KBM-7 (cell line): ENCODE results near the gene FOXO3.
"Not testable (repeated sequence)": the region's sequence is repeated elsewhere in the genome, so short reads cannot be mapped to it uniquely, and the experiment has no call there.

Experiments used
- DNase-seq: peaks from one replicate; pipeline ENCODE4 v3.0.0-alpha.2; 2015
- in situ Hi-C: fragments of 300-500 bp; cut with MboI; formaldehyde crosslinking; loops from 2 replicates; pipeline ENCODE4 v1.14.3; 2020; ENCODE audit warnings: low sequenced_read_pairs, low pct_unique_long_range_greater_than_20kb, mixed read lengths

The FOXO3 gene

DNA sequence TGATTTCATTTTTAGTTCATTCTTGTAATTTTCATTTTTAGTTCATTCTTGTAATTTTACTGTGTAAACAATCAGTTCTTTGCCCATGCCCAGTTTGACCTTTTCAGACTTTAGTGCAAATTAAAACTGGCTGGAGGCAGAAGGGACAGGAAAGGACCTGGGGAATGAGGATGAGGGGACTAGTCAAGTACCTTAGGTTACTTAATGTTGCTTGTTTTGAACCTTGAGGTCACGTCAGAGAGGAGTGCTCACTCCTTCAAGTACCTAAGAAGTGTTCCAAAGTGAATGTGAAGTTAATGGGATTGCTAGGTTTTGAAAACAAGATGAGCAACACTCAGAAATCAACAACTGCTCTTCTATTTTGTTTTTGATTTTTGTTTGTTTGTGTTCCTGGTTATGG, 82.5 kb downstream of the FOXO3 start:
- in situ Hi-C loops = no loop called here
- DNase-seq = no peak

DNA sequence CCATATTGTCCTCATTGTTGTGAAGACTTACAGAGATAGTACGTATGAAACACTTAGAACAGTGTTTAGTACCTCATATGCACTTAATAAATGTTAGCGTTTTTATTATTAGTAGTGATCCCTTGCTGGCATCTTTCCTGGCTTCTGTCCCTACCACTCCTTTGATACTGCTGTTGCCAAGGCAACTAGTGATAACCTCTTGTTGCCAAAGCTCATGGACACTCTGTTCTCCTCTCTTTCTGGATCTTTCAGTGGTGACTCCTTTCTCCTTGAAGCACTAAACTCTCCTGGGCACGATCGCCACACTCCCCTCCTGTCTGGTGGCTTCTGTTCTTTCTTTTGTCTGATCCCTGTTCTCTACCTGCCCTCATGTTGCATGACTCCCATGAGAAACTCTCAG, 83.5 kb downstream of the FOXO3 start:
- DNase-seq = no peak
- in situ Hi-C loops = no loop called here

DNA sequence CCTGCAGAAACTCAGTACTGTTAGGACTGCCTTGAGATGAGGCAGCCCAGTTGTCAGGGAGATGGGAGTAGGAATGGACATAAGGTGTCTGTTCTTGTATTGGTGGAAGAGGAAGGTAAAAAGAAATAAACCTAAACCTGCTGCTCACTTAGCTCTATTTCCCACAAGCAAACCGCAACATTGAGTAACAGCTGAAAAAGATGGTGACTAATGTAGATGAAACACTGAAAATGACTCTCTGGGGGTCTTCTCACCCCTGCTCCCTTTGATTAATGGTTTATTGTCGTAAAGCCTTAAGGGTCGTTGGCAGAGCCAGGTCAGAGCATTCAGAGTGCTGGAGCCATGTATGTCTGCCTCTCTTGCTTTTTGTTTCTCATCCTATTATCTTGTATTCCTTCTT, 87.5 kb downstream of the FOXO3 start:
- in situ Hi-C loops = no loop called here
- no peak for DNase-seq

DNA sequence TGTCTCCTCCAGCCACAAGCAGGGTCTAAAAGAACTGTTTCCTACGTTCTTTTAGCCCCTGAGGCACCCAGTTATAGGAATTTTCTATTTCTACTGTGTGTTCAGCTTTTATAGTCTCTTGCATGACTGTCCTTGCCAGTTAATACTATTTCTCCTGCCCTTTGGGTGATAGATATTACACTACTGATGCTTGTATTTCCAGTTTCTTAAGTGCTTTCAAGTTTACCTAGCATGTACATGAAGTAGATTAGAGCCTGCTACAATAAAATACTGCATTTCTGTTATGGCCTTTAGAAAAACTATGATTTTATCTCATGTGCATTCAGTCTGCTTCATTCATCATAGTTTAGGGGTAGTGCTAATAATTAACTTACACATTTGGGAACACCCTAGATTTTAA, 89.6 kb downstream of the FOXO3 start:
- in situ Hi-C loops = no loop called here
- DNase-seq = no peak

DNA sequence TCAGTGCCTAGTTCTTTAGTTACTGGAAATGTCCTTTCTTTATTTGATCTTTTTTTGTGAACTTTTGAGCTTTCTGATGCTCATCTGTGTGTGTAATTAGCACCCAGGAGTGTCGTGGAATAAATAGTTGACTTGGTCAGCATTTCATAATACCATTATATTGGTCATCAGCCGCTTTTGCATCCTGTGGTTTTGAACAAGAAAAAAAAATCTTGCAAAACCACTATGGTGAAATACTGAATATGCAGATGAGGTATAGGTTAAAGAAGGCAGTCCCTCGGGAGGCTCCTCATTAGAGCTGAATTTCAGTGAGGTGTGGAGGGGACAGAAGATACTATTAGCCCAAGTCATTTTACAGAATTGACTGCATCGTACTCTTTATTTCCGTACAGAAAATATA, 90.1 kb downstream of the FOXO3 start:
- in situ Hi-C loops = no loop called here
- DNase-seq = no peak

- in situ Hi-C loops = no loop called here
- no peak for DNase-seq
Measured at GRCh38 chr6:108651340-108652227, 90.9 kb downstream of the FOXO3 start.

GRCh38 chr6:108652375-108652774, 91.7 kb downstream of the FOXO3 start:
- in situ Hi-C loops = no loop called here

GRCh38 chr6:108653949-108654348, 93.2 kb downstream of the FOXO3 start:
- in situ Hi-C loops = no loop called here
- no peak for DNase-seq

More at GRCh38 chr6:108652375-108652774, 91.7 kb downstream of the FOXO3 start:
- no peak for DNase-seq

DNA sequence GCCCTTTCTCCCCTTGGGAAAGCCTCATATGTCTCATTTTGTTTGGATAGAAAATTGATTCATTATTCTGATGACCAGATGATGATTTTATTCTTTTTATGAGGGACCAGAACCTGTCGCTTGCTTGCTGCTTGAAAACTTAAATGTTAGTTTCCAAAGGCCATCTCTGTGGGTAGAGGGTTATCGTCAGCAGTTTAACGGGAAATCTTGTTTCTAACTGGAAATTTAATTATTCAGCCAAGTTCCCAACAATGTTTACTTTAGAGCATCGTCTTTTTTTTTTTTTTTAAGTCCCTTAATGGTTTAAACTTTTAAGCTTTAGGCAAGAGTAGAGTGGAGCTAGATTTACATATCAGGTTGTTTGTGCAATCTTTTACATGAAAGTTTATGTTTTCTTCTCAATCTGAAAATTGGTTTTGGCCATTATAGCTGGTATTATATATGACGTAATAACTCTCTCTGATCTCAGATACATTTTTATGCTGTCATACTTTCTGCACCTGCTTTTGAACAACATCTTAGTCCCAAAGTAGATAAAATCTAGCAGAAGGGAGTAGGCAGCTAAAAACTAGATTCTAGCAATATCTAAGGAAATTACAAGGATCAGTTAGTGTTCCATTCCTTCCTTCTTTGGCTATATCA, 93.9 kb downstream of the FOXO3 start:
- in situ Hi-C loops = no loop called here
- DNase-seq = no peak

GRCh38 chr6:108655806-108656651, 95.3 kb downstream of the FOXO3 start:
- no peak for DNase-seq
- in situ Hi-C loops = no loop called here

DNA sequence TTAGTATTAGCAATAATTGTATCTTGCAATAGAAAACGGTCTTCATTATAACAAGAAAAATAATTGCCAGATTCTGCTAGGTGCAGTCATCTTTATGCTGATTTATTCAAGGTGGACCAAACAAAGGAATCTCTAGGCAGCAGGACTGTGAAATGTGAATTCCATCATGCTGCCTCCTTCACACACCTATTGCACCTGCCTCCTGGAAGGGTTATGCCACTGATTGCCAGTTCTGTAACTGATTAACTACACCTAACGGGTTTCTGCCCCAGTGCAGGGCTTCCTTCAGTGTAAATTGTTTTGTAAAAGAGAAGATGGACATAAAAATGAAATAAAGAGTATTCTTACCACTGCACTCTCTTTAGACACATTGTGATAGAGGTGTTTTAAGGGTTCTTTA, 96.1 kb downstream of the FOXO3 start:
- no peak for DNase-seq
- in situ Hi-C loops = no loop called here

DNA sequence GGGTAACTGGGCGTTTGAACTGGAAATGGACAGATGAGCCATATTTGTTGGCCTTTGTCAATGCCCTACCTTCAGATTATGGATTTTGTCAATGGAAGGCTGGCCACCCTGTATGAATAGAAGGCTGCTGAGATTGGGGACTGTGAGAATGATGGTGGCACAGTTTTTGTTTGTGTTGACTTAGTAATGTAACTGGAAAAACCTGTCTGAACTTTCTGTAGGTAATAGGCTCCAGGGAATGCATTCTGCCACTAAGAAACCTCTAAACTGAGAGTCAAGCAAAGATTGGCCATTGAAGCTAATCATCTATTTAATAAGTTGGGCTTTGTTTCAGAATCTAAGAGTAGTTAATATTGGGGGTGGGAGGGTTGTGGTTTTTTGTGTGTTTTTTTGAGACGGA, 97.5 kb downstream of the FOXO3 start:
- in situ Hi-C loops = no loop called here
- no peak for DNase-seq

DNA sequence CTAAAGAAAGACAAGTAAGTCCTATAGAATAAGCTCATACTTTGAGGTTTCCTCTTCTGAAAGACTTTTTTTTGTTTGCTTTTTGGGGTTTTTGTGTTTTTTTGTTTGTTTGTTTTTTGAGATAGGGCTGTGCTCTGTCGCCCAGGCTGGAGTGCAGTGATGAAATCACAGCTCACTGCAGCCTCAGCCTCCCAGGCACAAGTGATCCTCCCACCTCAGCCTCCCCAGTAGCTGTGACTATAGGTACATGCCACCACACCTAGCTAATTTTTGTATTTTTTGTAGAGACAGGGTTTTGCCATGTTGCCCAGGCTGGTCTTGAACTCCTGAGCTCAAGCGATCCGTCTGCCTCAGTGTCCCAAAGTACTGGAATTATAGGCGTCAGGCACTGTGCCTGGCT, 98.1 kb downstream of the FOXO3 start:
- in situ Hi-C loops, DNase-seq: not testable (repeated sequence)

DNA sequence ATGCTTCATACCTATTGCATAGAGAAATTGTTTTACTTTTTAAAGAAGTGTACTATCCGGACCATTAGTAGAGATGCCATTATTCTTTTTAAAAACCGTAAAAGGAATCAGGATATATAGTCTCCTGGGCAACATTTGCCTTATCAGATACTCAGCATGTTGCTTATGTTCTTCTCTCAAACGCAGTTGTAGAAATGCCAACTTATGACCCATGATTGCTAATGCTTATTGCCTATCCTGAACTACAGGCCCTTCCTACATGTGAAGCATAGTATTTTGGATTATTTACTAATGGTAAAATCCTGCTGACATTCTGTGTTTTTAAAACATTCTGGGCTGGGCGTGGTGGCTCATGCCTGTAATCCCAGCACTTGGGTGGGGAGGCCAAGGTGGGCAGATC, 99.5 kb downstream of the FOXO3 start:
- in situ Hi-C loops = no loop called here
- no peak for DNase-seq

GRCh38 chr6:108661430-108661829, 100.7 kb downstream of the FOXO3 start:
- in situ Hi-C loops = no loop called here
- no peak for DNase-seq

DNA sequence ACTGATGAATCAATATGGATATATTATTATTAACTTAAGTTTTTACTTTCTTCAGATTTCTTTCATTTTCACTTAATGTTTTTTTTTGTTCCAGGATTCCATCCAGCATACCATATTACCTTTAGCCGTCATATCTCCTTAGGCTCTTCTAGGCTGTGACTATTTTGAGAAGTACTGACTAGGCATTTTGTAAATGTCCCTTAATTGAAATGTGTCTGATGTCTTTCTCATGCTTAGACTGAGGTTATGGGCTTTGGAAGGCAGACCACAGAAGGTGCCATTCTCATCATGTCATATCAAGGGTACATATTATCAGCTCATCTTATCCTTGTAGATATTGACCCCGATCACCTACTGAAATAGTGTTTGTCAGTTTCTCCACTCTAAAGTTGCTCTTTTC, 101.3 kb downstream of the FOXO3 start:
- DNase-seq = no peak
- in situ Hi-C loops = no loop called here

- in situ Hi-C loops = no loop called here
- DNase-seq = no peak
Measured at GRCh38 chr6:108662702-108663101, 102.0 kb downstream of the FOXO3 start.

DNA sequence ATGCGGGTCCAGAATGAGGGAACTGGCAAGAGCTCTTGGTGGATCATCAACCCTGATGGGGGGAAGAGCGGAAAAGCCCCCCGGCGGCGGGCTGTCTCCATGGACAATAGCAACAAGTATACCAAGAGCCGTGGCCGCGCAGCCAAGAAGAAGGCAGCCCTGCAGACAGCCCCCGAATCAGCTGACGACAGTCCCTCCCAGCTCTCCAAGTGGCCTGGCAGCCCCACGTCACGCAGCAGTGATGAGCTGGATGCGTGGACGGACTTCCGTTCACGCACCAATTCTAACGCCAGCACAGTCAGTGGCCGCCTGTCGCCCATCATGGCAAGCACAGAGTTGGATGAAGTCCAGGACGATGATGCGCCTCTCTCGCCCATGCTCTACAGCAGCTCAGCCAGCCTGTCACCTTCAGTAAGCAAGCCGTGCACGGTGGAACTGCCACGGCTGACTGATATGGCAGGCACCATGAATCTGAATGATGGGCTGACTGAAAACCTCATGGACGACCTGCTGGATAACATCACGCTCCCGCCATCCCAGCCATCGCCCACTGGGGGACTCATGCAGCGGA, 102.9 kb downstream of the FOXO3 start:
- in situ Hi-C loops, DNase-seq: not testable (repeated sequence)

- DNase-seq = no peak
- in situ Hi-C loops = no loop called here
Measured at GRCh38 chr6:108665495-108666196, 104.9 kb downstream of the FOXO3 start.
